HG03575 (cell line): ENCODE data around the gene OLFML2B.
"Not testable (repeated sequence)": the region's sequence is repeated elsewhere in the genome, so short reads cannot be mapped to it uniquely, and the experiment has no call there.

Source experiments
- ATAC-seq: cut with Tn5 transposase; IDR thresholded peaks from one replicate; pipeline ENCODE4 v1.9.1; 2021; ENCODE audit not compliant: unreplicated experiment, insufficient number of reproducible peaks, low FRiP score; ENCODE audit errors: extremely low read depth

Gene OLFML2B

GRCh38 chr1:162023547-162024501, at the start of gene OLFML2B:
Gene OLFML2B, minus strand, starts transcription at chr1:162023869. Its CDS starts 439 bp downstream, at chr1:162023430.
- ATAC-seq: no peak

GRCh38 chr1:162072740-162073139, 49.1 kb upstream of the OLFML2B start:
- no peak for ATAC-seq

- no peak for ATAC-seq
Observed at GRCh38 chr1:162070825-162071224, 47.2 kb upstream of the OLFML2B start.

GRCh38 chr1:162070094-162070748, 46.6 kb upstream of the OLFML2B start:
- ATAC-seq: no peak

- no peak for ATAC-seq
Observed at GRCh38 chr1:162069334-162070093, 45.8 kb upstream of the OLFML2B start, which contains the start of gene NOS1AP. Gene NOS1AP, plus strand, starts transcription at chr1:162069691. Its CDS starts 487 bp downstream, at chr1:162070178.

GRCh38 chr1:162068301-162068700, 44.6 kb upstream of the OLFML2B start:
- no peak for ATAC-seq

GRCh38 chr1:162067466-162067865, 43.8 kb upstream of the OLFML2B start:
- ATAC-seq: no peak

GRCh38 chr1:162066836-162067235, 43.2 kb upstream of the OLFML2B start:
- ATAC-seq: not testable (repeated sequence)

GRCh38 chr1:162065016-162065415, 41.3 kb upstream of the OLFML2B start:
- ATAC-seq: no peak

- no peak for ATAC-seq
Observed at GRCh38 chr1:162062542-162063015, 38.9 kb upstream of the OLFML2B start.

- ATAC-seq: no peak
Observed at GRCh38 chr1:162060314-162060713, 36.6 kb upstream of the OLFML2B start.

GRCh38 chr1:162059721-162060120, 36.1 kb upstream of the OLFML2B start:
- no peak for ATAC-seq

- ATAC-seq: no peak
Observed at GRCh38 chr1:162056579-162056978, 32.9 kb upstream of the OLFML2B start.

GRCh38 chr1:162056043-162056442, 32.4 kb upstream of the OLFML2B start:
- ATAC-seq: no peak

GRCh38 chr1:162055062-162055461, 31.4 kb upstream of the OLFML2B start:
- no peak for ATAC-seq

GRCh38 chr1:162053949-162054348, 30.3 kb upstream of the OLFML2B start:
- ATAC-seq: not testable (repeated sequence)

GRCh38 chr1:162046921-162047320, 23.3 kb upstream of the OLFML2B start:
- ATAC-seq: no peak

GRCh38 chr1:162042361-162042760, 18.7 kb upstream of the OLFML2B start:
- ATAC-seq: no peak

- no peak for ATAC-seq
Observed at GRCh38 chr1:162040657-162041056, 17.0 kb upstream of the OLFML2B start.
